ENCODE measurements around the gene CYBRD1.
"Not testable (repeated sequence)": the region's sequence is repeated elsewhere in the genome, so short reads cannot be mapped to it uniquely, and the experiment has no call there.

The CYBRD1 gene

DNA sequence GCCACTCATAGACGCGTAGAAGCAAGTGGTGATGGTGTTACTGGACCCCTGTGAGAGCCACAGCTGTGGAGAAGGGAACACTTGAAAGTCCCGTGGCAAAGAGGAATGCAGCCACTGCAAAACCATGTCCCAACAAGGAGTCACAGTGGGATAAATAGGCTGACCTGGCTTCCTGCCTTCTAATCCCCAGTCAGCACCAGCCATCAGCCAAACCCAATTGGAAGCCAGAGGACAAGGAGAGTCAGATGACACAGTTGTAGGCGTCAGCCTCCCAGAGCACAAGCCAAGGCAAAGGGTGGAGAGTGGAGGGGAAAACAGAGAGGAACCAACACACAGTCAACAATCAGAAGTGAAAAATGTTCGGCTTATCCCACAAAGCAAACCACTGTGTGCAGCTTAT, 5.5 kb upstream of the CYBRD1 start:
- no peak for DNase-seq

DNA sequence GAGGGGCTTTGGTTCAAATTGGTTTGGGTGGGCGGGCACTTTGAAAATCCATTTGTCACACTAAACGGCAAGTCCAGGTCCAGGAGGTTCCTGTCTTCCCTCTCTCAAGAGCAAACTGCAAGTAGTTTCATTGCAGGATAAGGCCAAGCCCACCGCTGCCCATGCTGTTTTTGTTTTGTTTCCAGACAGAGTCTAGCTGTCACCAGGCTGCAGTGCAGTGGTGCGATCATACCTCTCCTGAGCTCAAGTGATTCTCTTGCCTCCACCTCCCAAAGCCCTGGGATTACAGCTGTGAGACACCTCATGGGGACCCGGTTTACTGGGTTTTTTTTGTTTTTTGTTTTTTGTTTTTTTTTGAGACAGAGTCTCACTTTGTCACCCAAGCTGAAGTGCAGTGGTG, 1.8 kb upstream of the CYBRD1 start:
- DNase-seq: no peak

DNA sequence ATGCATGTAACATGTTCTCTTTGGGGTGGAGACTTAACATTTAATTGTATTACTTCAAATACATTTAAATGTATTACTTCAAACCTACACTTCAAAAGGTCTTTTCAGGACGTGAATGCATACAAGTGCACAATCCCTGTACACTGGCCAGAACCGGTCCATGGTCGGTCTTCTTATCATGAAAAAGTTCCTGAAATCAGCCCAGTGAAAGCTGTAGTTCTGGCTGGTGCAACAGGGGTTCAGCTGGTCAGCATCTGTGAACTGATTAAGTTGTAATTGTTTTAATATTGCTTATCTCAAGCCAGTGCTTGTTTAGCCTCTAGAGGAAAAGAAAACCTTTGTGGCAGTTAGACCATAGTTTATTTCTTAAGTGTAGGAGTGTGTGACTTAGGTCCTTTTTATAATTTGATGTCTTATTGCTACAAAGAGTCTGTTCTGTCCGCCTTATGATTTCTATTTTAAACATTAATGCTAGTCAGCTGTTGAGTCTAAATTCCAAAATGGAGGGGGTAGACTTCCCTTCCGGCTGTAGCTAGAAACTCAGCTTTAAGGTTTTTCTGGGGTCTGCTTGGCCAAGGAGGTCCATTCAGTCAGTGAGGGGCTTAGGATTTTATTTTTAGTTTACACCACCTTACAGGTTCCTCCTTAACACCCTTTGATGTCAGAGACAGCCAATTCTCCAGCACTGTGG, 768 bp upstream of the CYBRD1 start:
- no peak for DNase-seq

DNA sequence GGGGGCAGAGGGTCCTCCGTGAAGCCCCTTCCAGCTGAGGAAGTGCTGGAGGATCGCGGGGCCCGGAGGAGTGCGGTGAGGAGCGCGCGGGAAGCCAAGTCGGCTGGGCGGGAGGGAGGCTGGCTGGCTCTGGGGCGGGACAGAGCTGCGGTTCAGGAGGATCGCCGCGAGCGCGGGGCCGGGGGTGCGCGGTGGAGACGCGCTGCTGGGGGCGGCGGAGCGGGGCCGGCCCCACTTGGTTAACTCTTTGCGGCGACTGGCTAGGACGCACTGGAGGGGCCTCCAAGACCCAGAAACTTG, 464 bp downstream of the CYBRD1 start:
- DNase-seq: no peak

DNA sequence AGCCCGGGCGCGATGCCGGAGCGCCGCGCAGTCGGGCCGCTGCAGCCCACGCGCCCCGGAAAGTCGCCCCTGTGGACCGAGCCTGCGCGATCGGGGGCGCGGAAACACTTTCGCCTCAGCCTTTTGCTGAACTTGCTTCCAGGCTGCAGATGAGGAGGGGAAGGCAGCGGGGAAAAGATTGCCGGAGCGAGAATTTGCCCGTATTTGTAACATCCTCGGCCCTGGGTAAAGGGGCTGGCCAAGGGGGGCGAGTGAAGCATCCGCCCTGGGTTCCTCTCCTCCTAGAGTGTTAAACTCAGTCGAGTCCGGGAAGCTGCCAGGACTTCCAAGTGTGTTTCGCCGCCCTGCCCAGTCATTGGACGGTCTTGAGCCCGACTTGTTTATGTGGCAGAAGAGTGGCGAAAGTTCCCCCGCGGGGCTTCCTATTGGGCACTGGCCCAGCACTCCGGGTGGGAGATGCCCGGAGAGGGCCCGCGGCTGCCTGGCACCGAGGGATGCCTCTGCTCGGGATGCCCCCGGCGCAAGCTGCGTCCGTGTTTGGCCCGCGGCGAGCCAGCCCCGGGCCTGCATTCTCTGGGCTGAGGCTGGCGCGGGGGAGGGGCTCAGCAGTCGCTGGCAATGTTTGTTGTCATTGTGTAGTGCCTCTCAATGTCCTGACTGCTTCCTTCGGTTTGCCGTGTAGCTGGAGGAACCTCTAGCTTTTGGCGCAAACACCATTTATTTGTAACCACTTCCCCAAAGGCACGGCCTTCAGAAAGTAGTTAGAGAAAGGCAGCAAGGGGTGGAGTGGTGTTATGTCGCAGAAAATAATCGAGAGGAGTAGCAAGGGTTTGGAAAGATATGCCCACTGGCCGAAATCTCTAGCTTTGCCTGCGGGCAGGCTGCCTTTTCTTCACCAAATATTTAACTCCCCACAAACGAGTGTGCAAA, 1.1 kb downstream of the CYBRD1 start:
- DNase-seq: peak; percentile 13

DNA sequence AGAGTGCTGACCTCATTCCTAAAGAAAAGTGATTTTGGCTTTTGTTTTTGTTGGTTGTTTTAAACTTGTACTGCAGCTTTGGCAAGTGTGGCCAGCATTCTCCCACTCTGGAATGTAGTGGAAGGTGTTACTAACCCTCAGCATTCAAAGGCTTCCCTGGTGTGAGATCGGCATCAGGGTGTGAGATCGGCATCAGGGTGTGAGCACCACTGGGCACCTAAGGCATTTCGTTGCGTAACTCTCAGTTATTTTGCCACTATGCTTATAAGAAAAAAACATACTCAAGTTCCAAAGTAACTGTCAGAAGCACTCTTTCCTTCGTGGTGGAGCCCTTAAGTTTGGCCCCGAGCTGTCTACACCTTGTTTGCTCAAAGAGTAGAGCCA, 1.7 kb downstream of the CYBRD1 start:
- DNase-seq: no peak

DNA sequence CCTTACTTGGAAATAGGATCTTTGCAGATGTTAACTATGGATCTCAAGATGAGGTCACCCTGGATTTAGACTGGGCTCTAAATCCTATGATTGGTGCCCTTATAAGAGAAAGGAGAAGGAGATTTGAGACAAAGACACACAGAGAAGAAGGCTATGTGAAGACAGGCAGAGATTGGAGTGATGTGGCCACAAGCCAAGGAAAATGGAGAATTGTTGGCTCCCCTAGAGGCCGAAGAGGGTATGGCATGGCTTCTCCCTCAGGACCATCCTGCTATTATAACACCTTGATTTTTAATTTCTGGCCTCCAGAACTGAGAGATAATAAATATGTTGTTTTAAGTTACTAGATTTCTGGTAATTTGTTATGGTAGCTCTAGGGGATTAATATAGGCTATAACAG, 7.6 kb downstream of the CYBRD1 start:
- no peak for DNase-seq

DNA sequence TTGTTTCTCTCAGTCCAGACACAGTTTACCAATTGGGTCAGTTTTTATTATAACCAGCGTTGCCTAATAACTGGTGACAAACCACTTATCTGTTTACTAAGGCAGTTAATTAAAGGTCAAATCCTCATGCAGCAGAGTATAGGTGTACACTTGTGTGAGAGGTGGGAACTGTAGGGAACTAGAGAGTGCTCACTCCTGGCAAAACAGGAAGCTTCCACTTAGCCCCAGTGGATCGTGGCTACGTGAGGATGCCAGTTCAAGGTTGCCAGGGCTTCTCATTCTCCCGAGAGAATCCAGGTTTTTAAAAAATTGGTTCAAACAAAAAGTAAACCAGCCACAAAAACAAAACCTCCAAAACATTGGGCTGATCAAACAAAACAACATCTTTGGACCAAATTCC, 8.1 kb downstream of the CYBRD1 start:
- no peak for DNase-seq

DNA sequence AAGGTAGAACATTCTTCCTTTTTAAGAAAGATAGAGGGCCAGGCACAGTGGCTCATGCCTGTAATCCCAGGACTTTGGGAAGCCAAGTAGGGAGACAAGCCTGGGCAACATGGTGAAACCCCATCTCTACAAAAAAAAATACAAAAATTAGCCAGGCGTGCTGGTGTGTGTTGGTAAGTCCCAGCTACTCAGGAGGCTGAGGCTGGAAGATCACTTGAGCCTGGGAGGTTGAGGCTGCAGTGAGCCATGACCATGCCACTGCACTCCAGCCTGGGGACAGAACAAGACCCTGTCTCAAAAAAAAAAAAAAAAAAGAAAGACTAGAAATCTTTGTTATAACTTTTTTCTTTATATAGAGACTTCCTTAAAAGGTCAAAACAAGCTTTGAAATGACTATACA, 8.6 kb downstream of the CYBRD1 start:
- not testable (repeated sequence) for DNase-seq

DNA sequence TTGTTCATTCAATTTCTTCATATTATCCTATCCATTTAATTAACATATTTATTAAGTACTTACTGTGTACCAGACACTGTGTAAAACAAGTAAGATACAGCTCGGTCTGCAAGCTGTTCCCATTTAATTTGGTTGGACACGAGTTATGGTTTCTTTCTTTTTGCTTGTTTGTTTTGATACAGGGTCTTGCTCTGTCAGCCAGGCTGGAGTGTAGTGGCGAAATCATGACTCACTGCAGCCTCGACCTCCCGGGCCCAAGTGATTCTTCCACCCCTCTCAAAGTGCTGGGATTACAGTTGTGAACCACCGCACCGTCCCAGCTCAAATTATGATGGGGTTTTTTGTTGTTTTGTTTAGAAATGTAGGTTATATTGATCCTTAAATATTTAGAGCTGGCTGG, 9.0 kb downstream of the CYBRD1 start:
- no peak for DNase-seq

DNA sequence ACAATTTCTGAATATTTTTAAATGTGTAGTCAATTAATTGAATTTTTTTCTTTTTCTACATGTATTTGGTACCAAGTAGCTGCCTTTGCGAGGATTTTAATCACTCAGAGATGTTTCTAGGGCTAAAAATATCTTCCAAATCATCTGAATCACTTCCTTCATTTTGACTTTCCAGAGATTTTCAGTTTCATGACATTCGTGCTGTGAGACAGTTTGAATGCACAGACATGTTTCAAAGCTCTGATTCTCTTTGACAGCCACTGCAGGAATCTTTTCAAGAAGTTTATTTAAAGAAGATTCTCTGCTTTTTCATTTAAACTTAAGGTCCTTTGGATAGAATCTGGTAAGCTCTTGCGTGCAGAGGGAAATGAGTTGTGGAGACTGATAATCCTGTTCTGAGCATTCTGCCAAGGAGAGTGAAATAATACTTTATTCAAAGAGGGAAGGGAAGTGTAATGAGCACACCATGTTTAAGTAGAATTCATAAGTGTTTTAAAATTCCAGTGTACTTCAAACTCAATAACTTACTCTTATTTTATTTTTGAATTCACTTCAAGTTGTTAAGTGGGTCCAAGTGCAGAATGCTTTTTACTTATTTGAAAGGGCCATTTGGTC, 9.7 kb downstream of the CYBRD1 start:
- DNase-seq: no peak

DNA sequence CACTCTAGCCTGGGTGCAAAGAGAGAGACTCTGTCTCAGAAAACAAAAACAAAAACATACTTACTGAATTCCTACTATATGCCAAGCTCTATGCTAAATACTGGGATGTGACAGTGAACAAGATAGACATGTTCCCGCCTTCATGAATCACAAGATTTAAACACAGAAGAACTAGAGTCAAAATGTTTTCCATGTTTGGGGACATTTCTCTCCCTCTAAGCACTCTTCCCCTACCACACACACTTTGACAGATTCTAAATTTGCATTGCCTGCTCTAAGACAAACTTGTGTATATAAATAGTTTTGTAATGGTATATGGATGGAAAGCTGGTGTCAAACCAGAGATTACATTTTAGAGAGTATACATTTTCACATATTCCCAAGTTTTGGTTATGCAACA, 11.1 kb downstream of the CYBRD1 start:
- DNase-seq: no peak

DNA sequence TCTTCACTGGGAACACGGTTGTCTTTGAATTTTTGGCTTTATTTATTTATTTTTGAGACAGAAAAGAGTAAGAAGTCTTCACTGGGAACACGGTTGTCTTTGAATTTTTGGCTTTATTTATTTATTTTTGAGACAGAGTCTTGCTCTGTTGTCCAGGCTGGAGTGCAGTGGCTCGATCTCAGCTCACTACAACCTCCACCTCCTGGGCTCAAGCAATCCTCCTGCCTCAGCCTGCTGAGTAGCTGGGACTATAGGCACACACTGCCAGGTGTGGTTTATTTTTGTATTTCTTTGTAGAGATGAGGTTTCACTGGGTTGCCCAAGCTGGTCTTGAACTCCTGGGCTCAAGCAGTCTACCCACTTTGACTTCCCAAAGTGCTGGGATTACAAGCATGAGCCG, 13.3 kb downstream of the CYBRD1 start:
- DNase-seq: not testable (repeated sequence)

DNA sequence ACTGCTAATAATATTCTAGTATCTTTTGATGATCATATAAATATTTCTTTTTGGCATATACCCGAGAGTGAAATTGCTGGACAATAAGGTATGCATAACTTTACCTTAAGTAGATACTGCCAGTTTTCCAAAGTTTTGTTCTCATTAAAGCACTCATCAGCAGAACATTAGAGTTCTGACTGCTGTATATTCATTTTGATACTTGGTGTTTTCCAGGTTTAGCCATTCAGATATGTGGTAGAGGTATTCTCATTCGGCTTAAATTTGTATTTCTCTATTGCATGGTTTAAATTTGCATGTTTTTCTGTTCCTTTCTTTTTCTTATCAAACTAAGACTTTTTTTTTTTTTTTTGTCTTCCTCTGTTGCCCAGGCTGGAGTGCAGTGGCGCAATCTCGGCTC, 18.2 kb downstream of the CYBRD1 start:
- DNase-seq: no peak

DNA sequence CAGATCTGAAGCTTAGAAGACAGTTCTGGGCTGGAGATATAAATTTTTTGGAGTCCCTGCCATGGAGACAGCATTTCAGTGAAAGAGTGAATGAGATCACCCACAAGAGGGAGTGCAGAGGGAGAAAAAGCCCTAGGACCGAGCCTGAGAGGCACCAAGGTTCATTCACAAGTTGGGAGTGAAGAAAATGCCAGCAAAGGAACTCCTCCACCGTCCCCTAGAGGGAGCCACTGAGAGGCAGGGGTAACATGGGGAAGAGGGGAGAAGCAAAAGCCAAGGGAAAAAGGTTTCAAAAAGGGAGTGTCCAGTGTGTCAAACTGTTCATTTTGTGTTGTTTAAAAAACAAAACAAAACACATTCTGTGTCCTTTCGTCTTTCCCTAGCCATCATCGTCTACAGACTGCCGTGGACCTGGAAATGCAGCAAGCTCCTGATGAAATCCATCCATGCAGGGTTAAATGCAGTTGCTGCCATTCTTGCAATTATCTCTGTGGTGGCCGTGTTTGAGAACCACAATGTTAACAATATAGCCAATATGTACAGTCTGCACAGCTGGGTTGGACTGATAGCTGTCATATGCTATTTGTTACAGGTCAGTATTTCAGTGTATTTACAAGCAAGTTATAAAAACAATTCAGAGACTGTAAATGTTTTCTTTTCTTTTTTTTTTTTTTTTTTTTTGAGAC, 19.1 kb downstream of the CYBRD1 start:
- no peak for DNase-seq

DNA sequence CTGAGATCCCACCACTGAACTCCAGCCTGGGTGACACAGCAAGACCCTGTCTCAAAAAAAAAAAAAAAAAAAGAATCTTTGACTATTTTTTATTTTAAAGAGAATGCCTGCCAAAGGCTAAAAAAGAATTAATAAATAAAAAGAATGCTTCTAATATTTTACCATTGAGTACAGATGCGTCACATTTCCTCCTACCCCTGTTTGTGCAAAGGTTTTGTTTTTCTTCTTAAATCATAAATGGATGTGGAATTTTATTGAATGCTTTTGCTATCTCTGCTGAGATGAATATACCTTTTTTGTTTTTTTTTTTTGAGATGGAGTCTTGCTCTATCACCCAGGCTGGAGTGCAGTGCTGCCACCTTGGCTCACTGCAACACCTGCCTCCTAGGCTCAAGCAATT, 22.8 kb downstream of the CYBRD1 start:
- no peak for DNase-seq

DNA sequence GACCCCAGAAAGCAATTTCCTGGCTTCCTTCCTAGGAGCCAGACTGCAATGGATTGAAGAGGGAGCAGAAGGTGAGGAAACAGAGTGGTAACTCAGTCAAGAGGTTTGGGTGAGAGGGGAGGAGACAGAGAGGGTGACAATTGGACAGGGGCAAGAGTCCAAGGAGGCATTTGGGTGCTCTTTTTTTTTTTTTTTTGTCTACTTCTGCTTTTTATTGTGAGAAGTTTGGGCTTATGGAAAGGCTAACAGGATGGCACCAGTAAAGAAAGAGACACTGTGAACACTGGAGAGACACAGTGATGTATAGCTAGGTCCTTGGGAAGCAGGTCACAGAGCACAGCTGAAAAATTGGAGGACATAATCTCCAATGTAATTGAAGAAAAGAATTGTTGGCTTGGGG, 25.0 kb downstream of the CYBRD1 start:
- DNase-seq: no peak

DNA sequence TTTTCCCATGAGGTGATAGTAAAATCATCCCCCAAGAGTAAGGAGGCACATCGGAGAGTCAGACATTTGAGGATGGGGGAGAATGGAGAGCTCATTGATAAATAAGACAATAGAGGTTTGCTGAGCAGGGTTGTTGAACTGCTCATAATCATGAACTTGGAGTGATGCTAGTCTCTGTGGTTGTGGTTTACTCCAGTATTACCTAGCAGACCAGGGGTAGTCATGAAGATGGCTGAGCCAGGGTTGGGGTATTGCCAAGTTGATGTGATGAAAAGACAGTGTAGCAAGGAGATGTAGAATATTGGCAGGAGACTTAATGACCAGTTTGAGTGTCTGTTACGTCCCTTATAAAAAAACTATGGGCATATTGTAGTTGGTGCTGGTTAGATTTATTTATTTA, 25.4 kb downstream of the CYBRD1 start:
- no peak for DNase-seq

DNA sequence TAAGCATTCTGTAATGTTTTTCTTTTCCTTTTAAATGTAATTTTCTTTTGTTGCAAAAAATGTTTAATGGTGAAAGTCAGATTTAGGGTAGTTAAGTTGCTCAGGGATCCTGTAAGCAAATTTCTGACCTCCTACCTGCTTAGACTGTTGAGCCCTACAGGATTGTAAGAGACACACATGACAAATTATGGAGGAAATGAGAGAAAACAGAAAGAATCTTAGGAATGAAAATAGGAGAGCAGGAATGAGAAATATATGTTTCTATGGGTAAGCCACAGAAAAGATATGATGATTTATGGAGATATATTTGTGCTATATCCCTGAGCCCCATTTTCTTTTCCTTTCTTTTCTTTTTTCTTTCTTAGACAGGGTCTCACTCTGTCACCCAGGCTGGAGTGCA, 28.3 kb downstream of the CYBRD1 start:
- no peak for DNase-seq

DNA sequence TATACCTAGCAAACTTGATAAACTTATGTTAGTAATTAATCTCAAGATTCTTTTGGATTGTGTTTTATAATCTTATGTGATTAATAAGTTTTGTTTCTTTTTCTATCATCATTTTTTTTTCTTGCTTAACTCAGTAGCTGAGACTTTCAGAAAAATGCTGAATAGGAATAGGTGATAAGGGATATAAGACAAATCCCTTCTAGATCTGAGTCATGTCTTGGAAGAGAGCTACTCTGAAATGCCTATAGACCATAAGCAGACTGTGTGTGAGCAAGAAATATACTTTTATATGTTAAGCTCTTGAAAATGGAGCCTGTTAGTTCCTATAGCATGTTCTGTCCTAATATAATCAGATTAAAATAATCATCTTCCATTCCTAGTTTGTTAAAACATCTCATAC, 29.6 kb downstream of the CYBRD1 start:
- DNase-seq: no peak

DNA sequence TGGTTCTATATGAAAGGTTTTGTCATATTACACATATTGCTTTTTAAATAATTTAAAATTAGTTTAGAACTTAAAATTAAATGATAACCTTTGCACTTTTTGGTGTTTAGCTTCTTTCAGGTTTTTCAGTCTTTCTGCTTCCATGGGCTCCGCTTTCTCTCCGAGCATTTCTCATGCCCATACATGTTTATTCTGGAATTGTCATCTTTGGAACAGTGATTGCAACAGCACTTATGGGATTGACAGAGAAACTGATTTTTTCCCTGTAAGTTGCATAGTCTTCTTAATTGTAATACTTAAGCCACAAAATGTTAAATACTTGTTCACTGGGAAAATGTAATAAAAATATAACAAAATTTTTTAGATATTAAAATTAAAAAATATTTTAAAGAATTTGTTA, 31.0 kb downstream of the CYBRD1 start:
- no peak for DNase-seq

DNA sequence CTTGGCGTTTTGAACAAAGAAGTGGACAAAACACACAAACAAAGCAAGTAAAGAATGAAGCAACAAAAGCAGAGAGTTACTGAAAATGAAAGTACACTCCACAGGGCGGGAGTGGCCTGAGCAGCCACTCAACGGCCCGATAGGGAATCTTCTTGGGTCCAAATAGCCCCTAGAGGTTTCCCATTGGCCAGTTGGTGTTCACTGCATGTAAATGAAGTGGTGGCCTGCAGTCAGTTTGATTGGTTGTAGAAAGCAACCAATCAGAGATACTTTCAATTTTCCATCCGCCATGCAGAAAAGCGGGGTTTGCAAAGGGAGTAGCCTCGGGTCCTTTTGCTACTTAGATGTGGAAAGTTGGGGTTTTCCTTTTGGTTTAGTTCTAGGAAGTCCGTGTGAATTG, 31.6 kb downstream of the CYBRD1 start:
- DNase-seq: peak; percentile 44

DNA sequence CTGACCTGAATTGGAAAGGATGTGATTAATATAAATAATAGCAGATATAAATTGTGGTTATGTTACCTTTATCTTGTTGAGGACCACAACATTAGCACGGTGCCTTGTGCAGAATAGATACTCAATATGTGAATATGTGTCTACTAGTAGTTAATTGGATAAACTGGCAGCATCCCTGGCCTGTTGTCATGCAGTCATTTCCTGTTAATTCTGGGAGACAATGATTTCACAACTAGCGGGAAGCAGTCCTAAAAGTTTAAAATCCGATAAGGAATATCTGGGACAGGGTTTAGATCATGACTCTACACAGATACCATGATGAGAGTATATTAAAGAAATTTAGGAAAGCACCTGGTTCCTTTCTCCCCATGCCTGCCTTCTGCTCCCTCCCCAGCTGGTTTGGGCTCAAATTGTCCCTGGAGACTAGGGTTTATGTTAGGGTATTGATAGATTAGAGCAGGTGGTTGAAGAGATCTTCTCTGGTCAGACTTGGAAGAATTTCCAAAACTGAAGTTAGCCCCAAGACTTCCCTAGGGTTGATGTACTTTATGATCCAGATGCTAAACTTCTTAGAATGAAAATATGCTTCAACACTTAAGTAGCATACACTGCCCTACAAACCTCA, 32.8 kb downstream of the CYBRD1 start:
- no peak for DNase-seq

Measured in CD4-positive, alpha-beta T cell treated with Interleukin-21 for 1 hour (primary cell).